Esophagus muscularis mucosa (tissue), 4 donors: ENCODE results near the gene PTPRU. TPM values are rescaled to one million over a fixed set of nuclear protein-coding genes. Genes with fewer than 3 reads are reported as not detected.

Experiments
- DNase-seq: peaks from one replicate; pipeline ENCODE4 v3.0.0-alpha.2; 2017; ENCODE audit errors: extremely low spot score
- H3K27ac ChIP-seq, 4 donors: fragments of 200-600 bp; sonication (generic); replicated peaks in 1 of 4; 1 replicate in 3 of 4; 2 replicates in 1 of 4; pipeline ENCODE4 v1.5.1; 2016 to 2019; ENCODE audit warnings: mild to moderate bottlenecking in 1 of 4
- H3K27me3 ChIP-seq, 4 donors: fragments of 200-600 bp; sonication (generic); one replicate each; pipeline versions ENCODE4 v1.5.1 to v1.6.0; 2016 to 2019
- H3K36me3 ChIP-seq, 4 donors: fragments of 200-600 bp; sonication (generic); one replicate each; pipeline ENCODE4 v1.5.1; 2016 to 2019
- H3K4me1 ChIP-seq, 4 donors: fragments of 200-600 bp; sonication (generic); one replicate each; pipeline ENCODE4 v1.5.1; 2016 to 2019
- H3K4me3 ChIP-seq, 4 donors: fragments of 200-600 bp; sonication (generic); 1 replicate in 2 of 4; 2 replicates in 2 of 4; pipeline ENCODE4 v1.5.1; 2016 to 2019; ENCODE audit warnings: mild to moderate bottlenecking in 4 of 4, moderate library complexity in 1 of 4
- H3K9me3 ChIP-seq, 4 donors: fragments of 200-600 bp; sonication (generic); 1 replicate in 3 of 4; 2 replicates in 1 of 4; pipeline ENCODE4 v1.5.1; 2016 to 2019
- CTCF ChIP-seq, 3 experiments: fragments of 200-600 bp in 2 of 3; fragments of 450-650 bp in 1 of 3; sonication (generic) in 2 of 3; IDR thresholded peaks; one replicate each; pipeline ENCODE4 v1.5.1; 2017 to 2019; ENCODE audit warnings: antibody characterized with exemption in 3 of 3, mild to moderate bottlenecking in 2 of 3, moderate library complexity in 1 of 3
- EP300 ChIP-seq: sonication (generic); formaldehyde crosslinking; IDR thresholded peaks from one replicate; pipeline ENCODE4 v1.6.1; 2017; ENCODE audit warnings: antibody characterized with exemption
- POLR2A ChIP-seq: fragments of 450-650 bp; IDR thresholded peaks from one replicate; pipeline ENCODE4 v1.6.1; 2017; ENCODE audit warnings: antibody characterized with exemption, moderate library complexity, mild to moderate bottlenecking, low read depth
- POLR2AphosphoS5 ChIP-seq, 2 donors: sonication (generic); formaldehyde crosslinking; IDR thresholded peaks; one replicate each; pipeline ENCODE4 v1.6.1; 2017; ENCODE audit warnings: antibody characterized with exemption in 2 of 2
- WGBS: methylation state at CpG from one replicate; pipeline ENCODE4 v1.1.5; 2018; 5-methylcytosine and 5-hydroxymethylcytosine counted together
- intact Hi-C: fragments of 100-400 bp; cut with DNase I; formaldehyde crosslinking; loops from one replicate; pipeline ENCODE4 v1.15.1; 2023
- total RNA-seq, 4 donors: library from RNA; depleted of rRNA; stranded (reverse); fragments of >200 nt; gene quantifications; one replicate each; pipeline versions ENCODE4 v1.1.0 to v1.2.1, GENCODE V29; 2016

Gene PTPRU
- total RNA-seq, 4 donors from 2014 or later: 19.5 to 32.7 (median 27.5) TPM

- WGBS: 91% methylated on average over 11 of the region's 11 CpGs
- TF ChIP-seq POLR2A (no peak), CTCF (IDR thresholded peaks at IDR 0.05) (no peak), EP300 (no peak), POLR2AphosphoS5 (IDR thresholded peaks at IDR 0.05) (no peak)
- Histone ChIP-seq H3K27me3 (no peaks in the 10 kb centered on the region), H3K4me3 (no peak overlapping the region), H3K9me3 (no peaks in the 10 kb centered on the region), H3K36me3 (peaks cover 0 to 7% (median 3%) of the 10 kb centered on the region in 4 donors), H3K4me1 (no peaks in the 10 kb centered on the region), H3K27ac (no peak overlapping the region)
- intact Hi-C loops: no loop called here
- DNase-seq: no peak
These were observed 53.2 kb downstream of the PTPRU start for GRCh38 chr1:29289493-29289892.

- Histone ChIP-seq H3K27me3 (no peaks in the 10 kb centered on the region), H3K36me3 (peaks cover 0 to 13% (median 3%) of the 10 kb centered on the region in 4 donors), H3K9me3 (no peaks in the 10 kb centered on the region), H3K4me1 (no peaks in the 10 kb centered on the region), H3K4me3 (no peak overlapping the region), H3K27ac (no peak overlapping the region)
- intact Hi-C loops: no loop called here
- TF ChIP-seq POLR2AphosphoS5 (IDR thresholded peaks at IDR 0.05) (no peak), EP300 (no peak), CTCF (IDR thresholded peaks at IDR 0.05) (no peak), POLR2A (no peak)
- WGBS: 69% methylated on average over 12 of the region's 12 CpGs
- no peak for DNase-seq
These were observed 54.2 kb downstream of the PTPRU start for GRCh38 chr1:29290414-29290985.

- Histone ChIP-seq H3K4me3 (no peak overlapping the region), H3K27me3 (no peaks in the 10 kb centered on the region), H3K9me3 (no peaks in the 10 kb centered on the region), H3K4me1 (no peaks in the 10 kb centered on the region), H3K27ac (no peak overlapping the region), H3K36me3 (peaks cover 0 to 13% (median 3%) of the 10 kb centered on the region in 4 donors)
- intact Hi-C loops: no loop called here
- TF ChIP-seq POLR2A (no peak), EP300 (no peak), POLR2AphosphoS5 (IDR thresholded peaks at IDR 0.05) (no peak), CTCF (IDR thresholded peaks at IDR 0.05) (no peak)
- WGBS: 89% methylated on average over 3 of the region's 10 CpGs
- no peak for DNase-seq
These were observed 55.4 kb downstream of the PTPRU start for GRCh38 chr1:29291756-29292155.

GRCh38 chr1:29292344-29292743 lies 56.0 kb downstream of the PTPRU start:
- no peak overlapping the region for H3K27ac ChIP-seq
- H3K4me1 ChIP-seq: no peaks in the 10 kb centered on the region
- no peaks in the 10 kb centered on the region for H3K27me3 ChIP-seq
- intact Hi-C loops: no loop called here
- no peaks in the 10 kb centered on the region for H3K9me3 ChIP-seq
- H3K36me3 ChIP-seq: peaks cover 0 to 13% (median 3%) of the 10 kb centered on the region in 4 donors
- no peak for DNase-seq
- H3K4me3 ChIP-seq: no peak overlapping the region
- TF ChIP-seq EP300: no peak
- no peak for TF ChIP-seq POLR2AphosphoS5 (IDR thresholded peaks at IDR 0.05)
- TF ChIP-seq CTCF (IDR thresholded peaks at IDR 0.05): no peak
- TF ChIP-seq POLR2A: no peak
- 90% methylated on average over 3 of the region's 3 CpGs for WGBS

GRCh38 chr1:29297450-29297849 lies 61.1 kb downstream of the PTPRU start:
- Histone ChIP-seq H3K27me3 (no peaks in the 10 kb centered on the region), H3K36me3 (peaks cover 0 to 34% (median 15%) of the 10 kb centered on the region in 4 donors), H3K27ac (no peak overlapping the region), H3K4me3 (no peak overlapping the region), H3K4me1 (no peaks in the 10 kb centered on the region), H3K9me3 (no peaks in the 10 kb centered on the region)
- WGBS: 67% methylated on average over 5 of the region's 5 CpGs
- DNase-seq: no peak
- intact Hi-C loops: no loop called here
- TF ChIP-seq EP300: no peak
- no peak for TF ChIP-seq CTCF (IDR thresholded peaks at IDR 0.05)
- no peak for TF ChIP-seq POLR2A
- no peak for TF ChIP-seq POLR2AphosphoS5 (IDR thresholded peaks at IDR 0.05)
